Epithelial cell of esophagus (primary cell): ENCODE results near the gene TMEM86A.
"Not testable (repeated sequence)": the region's sequence is repeated elsewhere in the genome, so short reads cannot be mapped to it uniquely, and the experiment has no call there.

Experiments
- DNase-seq: peaks from one replicate; pipeline ENCODE4 v3.0.0; 2010; ENCODE audit warnings: low read depth
- H3K4me3 ChIP-seq: 2 replicates; pipeline ENCODE4 v1.5.1; 2011; ENCODE audit warnings: mild to moderate bottlenecking, low read length, control low read depth
- TF ChIP-seq, protein P1 (sequence below): IDR thresholded peaks from 2 replicates; pipeline ENCODE4 v1.5.1; 2011; ENCODE audit warnings: low read depth, mild to moderate bottlenecking, low read length, control low read depth, inconsistent platforms; ENCODE audit not compliant: insufficient read depth; ENCODE audit errors: missing control alignments

TMEM86A gene, protein sequence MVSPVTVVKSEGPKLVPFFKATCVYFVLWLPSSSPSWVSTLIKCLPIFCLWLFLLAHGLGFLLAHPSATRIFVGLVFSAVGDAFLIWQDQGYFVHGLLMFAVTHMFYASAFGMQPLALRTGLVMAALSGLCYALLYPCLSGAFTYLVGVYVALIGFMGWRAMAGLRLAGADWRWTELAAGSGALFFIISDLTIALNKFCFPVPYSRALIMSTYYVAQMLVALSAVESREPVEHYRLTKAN

DNA sequence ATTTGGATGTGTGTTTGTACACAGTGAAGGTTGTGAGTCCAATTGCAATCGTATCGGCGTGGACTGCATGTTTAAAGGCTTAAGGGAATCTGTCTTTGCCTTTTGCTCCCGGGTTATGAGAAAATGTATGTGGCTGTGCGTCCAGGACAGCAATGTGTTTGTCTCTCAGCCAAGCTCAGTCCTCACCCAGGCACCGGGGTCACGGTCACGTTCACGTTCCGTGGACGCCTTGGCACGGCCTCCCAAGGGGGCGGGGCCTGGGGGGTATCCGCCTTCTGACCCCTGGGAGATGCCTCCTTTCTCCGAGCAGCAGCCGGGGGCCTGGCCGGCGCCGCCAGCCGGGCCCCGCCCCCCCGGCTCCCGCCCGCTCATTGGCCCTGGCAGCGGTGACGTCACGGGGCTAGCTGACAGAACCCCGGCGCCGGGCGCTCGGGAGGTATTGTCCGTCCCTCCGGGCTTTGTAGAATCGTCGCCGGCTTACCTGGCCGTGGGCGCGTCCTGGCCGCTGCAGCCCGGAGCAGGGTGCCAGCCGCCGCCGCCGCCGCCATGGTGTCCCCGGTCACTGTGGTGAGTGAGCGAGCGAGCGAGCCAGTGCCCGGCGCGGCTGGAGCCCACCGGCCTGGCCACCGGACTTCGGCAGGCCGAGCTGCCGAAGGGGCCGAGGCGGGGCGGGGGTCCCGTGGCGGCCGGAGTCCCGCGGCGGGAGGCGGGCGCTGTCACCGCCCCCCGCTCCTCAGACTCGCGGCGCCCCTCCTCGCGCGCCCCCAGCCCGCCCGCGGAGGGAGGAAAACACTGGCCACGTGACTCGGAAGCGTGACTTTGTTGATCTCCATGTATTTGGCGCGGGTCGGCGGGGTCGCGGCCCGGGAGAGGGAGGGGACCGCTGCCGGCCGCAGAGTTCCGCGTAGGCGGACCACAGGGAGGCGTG lies at the start of gene TMEM86A:
TMEM86A (plus strand) TSS at position 439 of the 928 bp plus-strand sequence; CDS start at position 547, 108 bp downstream.
- peak; percentile 81 for DNase-seq
- H3K4me3 ChIP-seq: peak within 1 kb of the TSS; percentile 41
- TF ChIP-seq, protein P1, sequence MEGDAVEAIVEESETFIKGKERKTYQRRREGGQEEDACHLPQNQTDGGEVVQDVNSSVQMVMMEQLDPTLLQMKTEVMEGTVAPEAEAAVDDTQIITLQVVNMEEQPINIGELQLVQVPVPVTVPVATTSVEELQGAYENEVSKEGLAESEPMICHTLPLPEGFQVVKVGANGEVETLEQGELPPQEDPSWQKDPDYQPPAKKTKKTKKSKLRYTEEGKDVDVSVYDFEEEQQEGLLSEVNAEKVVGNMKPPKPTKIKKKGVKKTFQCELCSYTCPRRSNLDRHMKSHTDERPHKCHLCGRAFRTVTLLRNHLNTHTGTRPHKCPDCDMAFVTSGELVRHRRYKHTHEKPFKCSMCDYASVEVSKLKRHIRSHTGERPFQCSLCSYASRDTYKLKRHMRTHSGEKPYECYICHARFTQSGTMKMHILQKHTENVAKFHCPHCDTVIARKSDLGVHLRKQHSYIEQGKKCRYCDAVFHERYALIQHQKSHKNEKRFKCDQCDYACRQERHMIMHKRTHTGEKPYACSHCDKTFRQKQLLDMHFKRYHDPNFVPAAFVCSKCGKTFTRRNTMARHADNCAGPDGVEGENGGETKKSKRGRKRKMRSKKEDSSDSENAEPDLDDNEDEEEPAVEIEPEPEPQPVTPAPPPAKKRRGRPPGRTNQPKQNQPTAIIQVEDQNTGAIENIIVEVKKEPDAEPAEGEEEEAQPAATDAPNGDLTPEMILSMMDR: no peak

DNA sequence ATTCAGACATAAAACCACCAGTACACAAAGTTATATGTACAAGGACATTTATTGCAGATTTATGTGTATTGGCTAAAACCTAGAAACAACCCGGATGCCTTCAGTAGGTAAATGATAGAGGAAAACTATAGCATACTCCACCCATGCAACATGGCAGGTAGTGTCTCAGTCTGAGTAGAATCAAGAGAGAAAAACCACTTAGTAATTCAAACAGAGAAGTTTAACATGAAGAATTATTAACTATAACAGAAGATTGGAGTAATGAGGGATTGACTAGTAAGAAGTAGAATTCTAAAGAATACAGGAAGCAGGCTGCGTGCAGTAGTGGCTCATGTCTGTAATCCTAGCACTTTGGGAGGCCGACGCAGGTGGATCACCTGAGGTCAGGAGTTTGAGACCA lies 48.2 kb upstream of the TMEM86A start:
- no peak for DNase-seq
- TF ChIP-seq, protein P1: no peak
- H3K4me3 ChIP-seq: no peak overlapping the region

DNA sequence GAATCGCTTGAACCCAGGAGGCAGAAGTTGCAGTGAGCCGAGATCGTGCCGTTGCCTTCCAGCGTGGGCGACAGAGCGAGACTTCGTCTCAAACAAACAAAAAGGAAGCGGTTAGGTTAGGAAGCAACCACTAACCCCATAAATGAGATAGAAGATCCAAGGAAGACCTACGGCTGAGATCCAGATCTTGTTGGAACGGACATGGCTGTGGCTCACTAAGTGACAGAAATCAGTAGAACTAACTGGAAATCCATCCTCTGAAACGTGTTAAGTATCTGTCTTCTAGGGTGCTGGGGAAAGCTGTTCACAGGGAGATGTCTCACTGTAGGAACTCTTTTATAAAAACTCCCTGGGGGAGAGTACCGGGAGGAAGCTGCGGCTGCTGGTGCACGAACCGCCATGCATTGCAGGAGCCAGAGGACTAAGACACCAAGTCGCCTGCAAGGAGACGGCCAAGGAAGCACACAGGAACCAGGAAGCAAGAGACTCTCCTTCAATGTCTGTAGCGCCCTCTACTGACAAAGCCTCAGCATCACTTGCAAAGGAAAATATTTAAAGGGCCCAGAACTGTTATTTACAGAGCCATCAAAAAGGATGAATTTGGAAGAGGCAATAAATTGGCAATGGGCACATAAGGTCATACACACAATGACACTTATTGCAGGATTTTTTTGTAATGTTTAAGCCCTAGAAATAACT lies 47.6 kb upstream of the TMEM86A start:
- DNase-seq: peak; percentile 68
- H3K4me3 ChIP-seq: no peak overlapping the region
- TF ChIP-seq, protein P1: peak; percentile 68

DNA sequence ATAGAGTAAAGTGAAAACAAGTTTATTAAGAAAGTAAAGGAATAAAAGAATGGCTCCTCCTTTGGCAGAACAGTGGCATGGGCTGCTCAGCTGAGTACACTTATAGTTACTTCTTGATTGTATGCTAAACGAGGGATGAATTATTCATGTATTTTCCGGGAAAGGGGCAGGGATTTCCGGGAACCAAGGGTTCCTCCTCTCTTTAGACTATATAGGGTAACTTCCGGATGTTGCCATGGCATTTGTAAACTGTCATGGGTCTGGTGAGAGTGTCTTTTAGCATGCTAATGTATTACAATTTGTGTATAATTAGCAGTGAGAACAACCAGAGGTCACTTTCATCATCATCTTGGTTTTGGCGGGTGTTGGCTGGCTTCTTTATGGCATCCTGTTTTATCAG lies 40.9 kb upstream of the TMEM86A start:
- TF ChIP-seq, protein P1: no peak
- no peak for DNase-seq
- no peak overlapping the region for H3K4me3 ChIP-seq

GRCh38 chr11:18665353-18665872 lies 33.2 kb upstream of the TMEM86A start:
- not testable (repeated sequence) for DNase-seq, H3K4me3 ChIP-seq

- no peak overlapping the region for H3K4me3 ChIP-seq
- peak; percentile 29 for DNase-seq
- TF ChIP-seq, protein P1: no peak
These were observed 30.4 kb upstream of the TMEM86A start for GRCh38 chr11:18668131-18668530.

- DNase-seq: peak; percentile 72
- no peak overlapping the region for H3K4me3 ChIP-seq
- TF ChIP-seq, protein P1: no peak
These were observed 29.4 kb upstream of the TMEM86A start for GRCh38 chr11:18669219-18669596.
